Muscle layer of colon (tissue), 2 donors: Measurements from ENCODE around the gene EPB41L5.
"Not testable (repeated sequence)": the region's sequence is repeated elsewhere in the genome, so short reads cannot be mapped to it uniquely, and the experiment has no call there.

ENCODE experiments used
- H3K27ac ChIP-seq: one replicate; pipeline ENCODE4 v1.7.0; 2013; ENCODE audit warnings: low read depth, mild to moderate bottlenecking, low read length, moderate library complexity
- H3K27me3 ChIP-seq, 2 donors: one replicate each; pipeline ENCODE4 v1.7.0; 2013; ENCODE audit warnings: low read length in 2 of 2, mild to moderate bottlenecking in 2 of 2; ENCODE audit not compliant: insufficient read depth in 2 of 2, control insufficient read depth in 1 of 2
- H3K36me3 ChIP-seq: one replicate; pipeline ENCODE4 v1.7.0; 2013; ENCODE audit warnings: mild to moderate bottlenecking, low read length; ENCODE audit not compliant: insufficient read depth
- H3K4me1 ChIP-seq: one replicate; pipeline ENCODE4 v1.7.0; 2013; ENCODE audit warnings: mild to moderate bottlenecking, low read length; ENCODE audit not compliant: insufficient read depth
- H3K4me3 ChIP-seq, 2 donors: one replicate each; pipeline ENCODE4 v1.7.0; 2013; ENCODE audit warnings: low read length in 2 of 2, low read depth in 1 of 2, mild to moderate bottlenecking in 1 of 2, moderate library complexity in 1 of 2
- H3K9ac ChIP-seq: one replicate; pipeline ENCODE4 v1.7.0; 2013; ENCODE audit warnings: low read length
- H3K9me3 ChIP-seq: one replicate; pipeline ENCODE4 v1.7.0; 2013; ENCODE audit warnings: mild to moderate bottlenecking, low read length
- donor health status: abdominal sarcoma.
- donor health status: Adenocarcinoma of cecum.

EPB41L5 gene

DNA sequence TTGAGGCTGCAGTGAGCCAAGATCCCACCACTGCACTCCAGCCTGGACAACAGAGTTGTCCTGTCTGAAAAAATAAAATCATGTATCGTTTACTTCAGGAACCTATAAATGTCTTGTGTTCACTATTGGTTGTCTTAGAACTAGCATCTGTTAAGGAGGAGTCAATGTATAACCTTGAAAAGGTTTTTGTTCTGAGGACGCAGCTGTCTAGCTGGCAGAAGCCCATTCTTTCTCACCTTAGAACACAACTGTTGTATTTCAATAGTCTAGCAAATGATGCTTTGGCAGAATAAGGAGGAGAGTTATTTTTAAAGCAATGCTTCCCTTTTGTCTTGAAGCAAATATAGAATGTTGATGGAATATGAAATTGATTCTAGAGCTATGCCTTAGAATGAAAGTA, 21.1 kb downstream of the EPB41L5 start:
- no peak overlapping the region for H3K27ac ChIP-seq
- H3K4me1 ChIP-seq: peaks cover 4% of the 10 kb centered on the region
- no peak overlapping the region for H3K9ac ChIP-seq
- H3K9me3 ChIP-seq: no peaks in the 10 kb centered on the region
- no peak overlapping the region for H3K4me3 ChIP-seq
- no peaks in the 10 kb centered on the region for H3K36me3 ChIP-seq
- H3K27me3 ChIP-seq: no peaks in the 10 kb centered on the region

DNA sequence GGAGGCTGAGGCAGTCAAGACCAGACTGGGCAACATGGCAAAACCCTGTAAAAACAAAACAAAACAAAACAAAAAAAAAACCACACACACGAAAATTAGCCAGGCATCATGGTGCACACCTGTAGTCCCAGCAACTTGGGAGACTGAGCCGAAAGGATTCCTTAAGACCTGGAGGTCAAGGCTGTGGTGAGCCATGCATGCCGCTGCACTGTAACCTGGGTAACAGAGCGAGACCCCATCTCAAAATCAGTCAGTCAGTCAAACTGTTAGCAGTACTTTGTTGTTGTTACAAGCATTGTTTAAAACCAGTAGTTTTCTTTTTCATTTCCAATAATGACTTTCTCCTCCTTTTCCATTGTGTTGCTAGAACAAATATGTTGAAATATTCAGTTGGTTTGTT, 21.7 kb downstream of the EPB41L5 start:
- Histone ChIP-seq H3K27ac (no peak overlapping the region), H3K36me3 (no peaks in the 10 kb centered on the region), H3K9ac (no peak overlapping the region), H3K4me1 (peaks cover 4% of the 10 kb centered on the region), H3K9me3 (no peaks in the 10 kb centered on the region), H3K4me3 (no peak overlapping the region), H3K27me3 (no peaks in the 10 kb centered on the region)

DNA sequence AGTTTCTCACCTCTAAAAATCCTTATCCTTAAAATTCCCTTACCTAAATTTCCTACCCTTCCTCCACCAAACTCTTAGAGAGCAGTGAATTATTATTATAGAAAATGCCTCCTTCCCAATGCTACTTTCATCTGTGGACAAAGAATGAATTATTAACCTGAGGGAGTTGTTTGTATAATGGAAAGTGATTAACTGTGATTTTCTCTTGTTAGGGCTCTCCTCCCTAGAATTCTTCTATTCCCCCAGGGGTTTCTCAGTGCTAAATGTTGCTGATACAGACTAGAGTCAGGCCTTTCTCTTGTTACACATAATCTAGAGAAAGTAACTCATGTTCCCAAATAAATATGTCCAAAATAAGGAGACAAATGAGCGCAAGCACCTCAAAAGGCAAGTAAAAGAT, 23.3 kb downstream of the EPB41L5 start:
- Histone ChIP-seq H3K4me1 (peaks cover 4% of the 10 kb centered on the region), H3K4me3 (no peak overlapping the region), H3K9ac (no peak overlapping the region), H3K27ac (no peak overlapping the region), H3K27me3 (no peaks in the 10 kb centered on the region), H3K36me3 (no peaks in the 10 kb centered on the region), H3K9me3 (no peaks in the 10 kb centered on the region)

DNA sequence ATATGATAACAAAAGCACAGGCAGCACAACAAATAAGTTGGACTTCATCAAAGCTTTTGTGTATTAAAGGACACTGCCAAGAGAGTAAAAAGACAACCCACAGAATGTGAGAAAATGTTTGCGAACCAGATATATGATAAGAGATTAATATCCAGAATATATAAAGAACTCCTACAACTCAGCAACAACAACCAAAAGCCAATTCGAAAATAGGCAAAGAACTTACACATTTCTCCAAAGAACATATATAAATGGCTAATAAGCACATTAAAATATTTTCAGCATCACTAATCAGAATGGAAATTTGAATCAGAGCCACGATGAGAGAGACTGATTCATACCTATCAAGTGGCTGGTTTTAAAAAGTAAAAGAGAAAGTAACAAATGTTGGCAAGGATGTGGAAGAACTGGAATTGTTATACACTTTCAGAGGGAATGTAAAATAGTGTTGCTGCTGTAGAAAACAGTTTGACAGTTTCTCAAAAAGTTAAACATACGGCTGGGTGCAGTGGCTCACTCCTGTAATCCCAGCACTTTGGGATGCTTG, 25.2 kb downstream of the EPB41L5 start:
- Histone ChIP-seq H3K9me3 (no peaks in the 10 kb centered on the region), H3K27me3 (no peaks in the 10 kb centered on the region), H3K4me1 (peaks cover 4% of the 10 kb centered on the region), H3K9ac (no peak overlapping the region), H3K27ac (no peak overlapping the region), H3K36me3 (no peaks in the 10 kb centered on the region), H3K4me3 (no peak overlapping the region)

DNA sequence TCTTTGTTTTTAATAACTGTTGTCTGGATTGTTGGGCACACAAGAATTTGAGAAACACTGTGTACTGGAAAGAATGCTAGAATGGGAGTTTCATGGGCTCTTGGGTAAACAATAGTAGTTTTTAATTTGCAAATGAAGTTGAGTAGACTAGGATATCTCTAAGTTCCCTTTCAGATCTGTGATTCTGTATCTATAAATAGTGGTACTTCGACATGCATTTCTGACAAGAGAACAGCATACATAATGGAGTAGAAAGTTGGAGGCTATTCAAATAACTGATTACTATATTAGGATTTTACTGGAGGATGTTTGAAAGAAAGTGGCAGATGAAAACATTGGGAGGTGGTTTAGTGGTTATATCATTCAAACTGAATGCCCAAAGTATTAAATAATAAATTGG, 29.5 kb downstream of the EPB41L5 start:
- no peaks in the 10 kb centered on the region for H3K36me3 ChIP-seq
- H3K4me1 ChIP-seq: no peaks in the 10 kb centered on the region
- no peak overlapping the region for H3K9ac ChIP-seq
- H3K27ac ChIP-seq: no peak overlapping the region
- H3K27me3 ChIP-seq: no peaks in the 10 kb centered on the region
- H3K4me3 ChIP-seq: no peak overlapping the region
- H3K9me3 ChIP-seq: no peaks in the 10 kb centered on the region

DNA sequence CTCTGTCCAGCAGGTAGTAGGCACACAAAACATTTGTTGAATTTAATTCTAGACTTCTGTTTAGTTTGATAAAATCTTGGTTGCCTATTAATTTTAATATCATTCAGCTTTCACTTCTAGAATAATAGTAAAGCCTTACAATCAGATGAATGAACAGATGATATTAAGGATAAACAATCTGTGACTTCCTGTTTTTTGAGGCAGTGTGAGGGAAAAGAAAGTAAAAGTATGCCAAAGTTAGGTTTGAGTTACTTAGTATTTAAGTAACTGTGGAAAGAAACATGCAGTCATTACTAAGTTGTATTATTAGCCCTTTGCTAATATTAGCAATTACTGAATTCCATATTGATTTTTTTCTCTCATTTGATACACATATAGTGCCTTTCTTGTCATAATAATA, 31.5 kb downstream of the EPB41L5 start:
- Histone ChIP-seq H3K27me3 (no peaks in the 10 kb centered on the region), H3K27ac (no peak overlapping the region), H3K9me3 (no peaks in the 10 kb centered on the region)

DNA sequence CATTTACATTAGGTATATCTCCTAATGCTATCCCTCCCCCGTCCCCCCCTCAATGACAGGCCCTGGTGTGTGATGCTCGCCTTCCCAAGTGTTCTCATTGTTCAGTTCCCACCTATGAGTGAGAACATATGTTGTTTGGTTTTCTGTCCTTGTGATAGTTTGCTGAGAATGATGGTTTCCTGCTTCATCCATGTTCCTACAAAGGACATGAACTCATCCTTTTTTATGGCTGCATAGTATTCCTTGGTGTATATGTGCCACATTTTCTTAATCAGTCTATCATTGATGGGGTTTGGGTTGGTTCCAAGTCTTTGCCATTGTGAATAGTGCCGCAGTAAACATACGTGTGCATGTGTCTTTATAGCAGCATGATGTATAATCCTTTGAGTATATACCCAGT, 32.9 kb downstream of the EPB41L5 start:
- not testable (repeated sequence) for H3K27me3 ChIP-seq, H3K9ac ChIP-seq, H3K27ac ChIP-seq, H3K9me3 ChIP-seq, H3K4me3 ChIP-seq, H3K4me1 ChIP-seq, H3K36me3 ChIP-seq

More for the DNA sequence above, 31.5 kb downstream of the EPB41L5 start:
- no peaks in the 10 kb centered on the region for H3K36me3 ChIP-seq
- no peak overlapping the region for H3K4me3 ChIP-seq
- no peak overlapping the region for H3K9ac ChIP-seq
- H3K4me1 ChIP-seq: no peaks in the 10 kb centered on the region

DNA sequence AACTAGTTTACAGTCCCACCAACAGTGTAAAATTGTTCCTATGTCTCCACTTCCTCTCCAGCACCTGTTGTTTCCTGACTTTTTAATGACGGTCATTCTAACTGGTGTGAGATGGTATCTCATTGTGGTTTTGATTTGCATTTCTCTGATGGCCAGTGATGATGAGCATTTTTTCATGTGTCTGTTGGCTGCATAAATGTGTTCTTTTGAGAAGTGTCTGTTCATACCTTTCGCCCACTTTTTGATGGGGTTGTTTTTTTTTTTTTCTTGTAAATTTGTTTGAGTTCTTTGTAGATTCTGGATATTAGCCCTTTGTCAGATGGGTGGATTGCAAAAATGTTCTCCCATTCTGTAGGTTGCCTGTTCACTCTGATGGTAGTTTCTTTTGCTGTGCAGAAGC, 33.4 kb downstream of the EPB41L5 start:
- not testable (repeated sequence) for H3K4me3 ChIP-seq, H3K36me3 ChIP-seq, H3K27ac ChIP-seq, H3K9me3 ChIP-seq, H3K9ac ChIP-seq, H3K27me3 ChIP-seq, H3K4me1 ChIP-seq

DNA sequence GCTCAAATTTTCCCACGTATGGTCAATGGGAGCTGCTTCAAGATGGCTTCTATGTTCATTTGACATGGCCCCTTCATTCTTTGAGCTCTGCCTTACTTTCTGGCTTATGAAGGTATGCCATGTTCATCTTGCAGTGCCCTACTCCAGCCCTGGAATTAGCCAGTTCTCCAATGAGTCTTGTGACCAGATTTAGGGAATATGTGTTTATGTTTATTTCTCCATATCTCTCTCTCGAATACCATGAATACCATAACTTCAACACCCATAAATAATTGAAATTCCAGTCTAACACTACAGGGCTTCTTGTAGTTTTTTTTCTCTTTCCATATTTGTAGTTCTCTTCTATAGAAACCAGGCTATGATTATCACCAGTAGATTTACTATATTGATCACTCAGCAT, 39.7 kb downstream of the EPB41L5 start:
- H3K27me3 ChIP-seq: no peaks in the 10 kb centered on the region
- no peak overlapping the region for H3K9ac ChIP-seq
- no peak overlapping the region for H3K4me3 ChIP-seq

DNA sequence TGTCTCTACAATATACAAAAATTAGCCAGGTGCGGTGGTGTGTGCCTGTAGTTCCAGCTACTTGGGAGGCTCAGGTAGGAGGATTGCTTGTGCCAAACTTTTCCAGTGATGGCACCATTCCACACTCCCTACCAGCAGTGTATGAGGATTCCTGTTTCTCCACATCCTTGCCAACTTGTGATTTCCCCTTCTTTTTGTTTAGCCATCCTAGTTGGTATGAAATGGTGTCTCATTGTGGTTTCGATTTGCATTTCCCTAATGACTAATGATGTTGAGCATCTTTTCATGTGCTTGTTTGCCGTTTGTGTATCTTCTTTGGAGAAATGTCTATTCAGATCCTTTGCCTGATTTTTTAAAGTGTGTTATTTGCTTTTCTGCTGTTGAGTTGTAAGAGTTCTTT, 41.0 kb downstream of the EPB41L5 start:
- Histone ChIP-seq H3K4me3 (no peak overlapping the region), H3K27ac (no peak overlapping the region), H3K9ac (no peak overlapping the region), H3K36me3 (no peaks in the 10 kb centered on the region), H3K9me3 (no peaks in the 10 kb centered on the region), H3K4me1 (no peaks in the 10 kb centered on the region), H3K27me3 (no peaks in the 10 kb centered on the region)

More for the DNA sequence above, 39.7 kb downstream of the EPB41L5 start:
- Histone ChIP-seq H3K36me3 (no peaks in the 10 kb centered on the region), H3K9me3 (no peaks in the 10 kb centered on the region), H3K27ac (no peak overlapping the region), H3K4me1 (no peaks in the 10 kb centered on the region)

DNA sequence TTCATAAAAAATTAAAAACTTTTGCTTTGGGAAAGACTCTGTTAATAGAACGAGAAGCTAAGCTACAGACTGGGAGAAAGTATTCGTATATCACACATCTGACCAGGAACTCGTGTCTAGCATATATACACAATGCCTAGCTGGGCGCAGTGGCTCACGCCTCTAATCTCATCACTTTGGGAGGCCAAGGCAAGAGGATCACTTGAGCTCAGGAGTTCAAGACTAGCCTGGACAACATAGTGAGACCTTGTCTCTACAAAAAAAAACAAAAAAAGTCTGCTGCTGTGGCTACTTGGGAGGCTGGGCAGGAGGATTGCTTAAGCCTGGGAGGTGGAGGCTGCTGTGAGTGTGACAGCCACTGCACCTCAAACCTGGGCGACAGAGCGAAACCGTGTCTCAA, 46.6 kb downstream of the EPB41L5 start:
- no peak overlapping the region for H3K9ac ChIP-seq
- H3K4me3 ChIP-seq: no peak overlapping the region

DNA sequence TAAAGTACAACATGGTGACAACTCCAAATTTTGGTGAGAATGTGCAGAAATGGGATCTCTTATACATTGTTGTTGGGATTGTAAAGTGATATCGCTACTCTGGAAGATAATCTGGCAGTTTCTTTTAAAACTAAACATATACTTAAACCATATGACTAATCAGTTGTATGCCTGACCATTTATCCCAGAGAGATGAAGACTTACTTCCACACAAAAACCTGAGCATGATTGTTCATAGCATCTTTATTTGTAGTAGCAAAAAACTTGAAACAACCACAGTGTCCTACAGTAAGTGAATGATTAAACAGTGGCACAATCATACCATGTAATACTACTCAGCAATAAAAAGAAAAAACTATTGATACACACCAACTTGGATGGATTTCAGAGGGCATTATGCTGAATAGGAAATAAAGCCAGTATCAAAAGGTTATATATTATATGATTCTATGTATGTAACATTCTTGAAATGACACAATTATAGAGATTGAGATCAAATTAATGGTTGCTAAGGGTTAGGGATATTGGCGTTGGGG, 47.3 kb downstream of the EPB41L5 start:
- Histone ChIP-seq H3K36me3 (no peaks in the 10 kb centered on the region), H3K9me3 (no peaks in the 10 kb centered on the region), H3K27ac (no peak overlapping the region), H3K4me1 (peaks cover 4% of the 10 kb centered on the region), H3K27me3 (no peaks in the 10 kb centered on the region), H3K9ac (no peak overlapping the region), H3K4me3 (no peak overlapping the region)

More for the DNA sequence above, 46.6 kb downstream of the EPB41L5 start:
- no peaks in the 10 kb centered on the region for H3K9me3 ChIP-seq
- H3K36me3 ChIP-seq: no peaks in the 10 kb centered on the region
- H3K27me3 ChIP-seq: no peaks in the 10 kb centered on the region
- peaks cover 4% of the 10 kb centered on the region for H3K4me1 ChIP-seq
- H3K27ac ChIP-seq: no peak overlapping the region
